22Rv1 (cell line): Measurements from ENCODE around the gene KIAA1958.

Experiments used
- CTCF ChIP-seq: fragments of 450-650 bp; IDR thresholded peaks from 2 replicates; pipeline ENCODE4 v1.5.1; 2017; ENCODE audit warnings: mild to moderate bottlenecking
- ZFX ChIP-seq: fragments of 450-650 bp; IDR thresholded peaks from 2 replicates; pipeline ENCODE4 v1.6.1; 2017; ENCODE audit warnings: antibody characterized with exemption, borderline replicate concordance

DNA sequence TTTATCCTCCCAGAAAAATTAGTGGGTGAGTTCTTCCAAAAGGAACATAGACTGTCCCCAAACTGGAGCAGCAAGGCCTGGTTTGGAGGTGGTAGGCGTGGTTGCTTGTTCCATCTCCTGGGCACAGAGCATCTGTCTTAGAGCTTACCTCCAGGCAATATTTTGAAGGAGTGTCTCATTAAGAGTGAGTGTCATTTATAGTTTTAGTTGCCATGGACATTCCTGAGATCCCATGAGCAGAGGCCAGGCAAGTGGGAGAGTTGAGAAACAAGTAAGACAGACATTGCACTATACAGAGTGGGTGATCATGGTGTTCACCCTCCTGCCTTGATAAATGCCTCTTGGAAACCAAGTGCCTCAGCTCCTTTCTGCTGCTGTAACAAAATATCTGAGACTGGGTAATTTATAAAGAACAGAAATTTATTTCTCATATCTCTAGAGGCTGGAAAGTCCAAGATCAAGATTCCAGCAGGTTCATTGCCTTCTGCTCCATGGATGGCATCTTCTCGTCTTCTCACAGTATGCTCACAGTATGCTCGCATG lies 68.5 kb downstream of the KIAA1958 start:
- no peak for TF ChIP-seq CTCF
- no peak for TF ChIP-seq ZFX
